GM23338 (cell line): ENCODE measurements around the gene IL6ST. TPM values are rescaled to one million over a fixed set of nuclear protein-coding genes. Genes with fewer than 3 reads are reported as not detected.

Source experiments
- ATAC-seq: fragments of 200-7000 bp; cut with Tn5 transposase; 3 replicates; pipeline ENCODE4 v1.9.1; 2020
- DNase-seq: peaks from one replicate; pipeline ENCODE4 v3.0.0-alpha.2; 2015; ENCODE audit warnings: low spot score
- H2AFZ ChIP-seq: fragments of 200-600 bp; sonication (generic); 2 replicates; pipeline ENCODE4 v1.8.0; 2016; ENCODE audit warnings: antibody characterized with exemption, mild to moderate bottlenecking, moderate library complexity
- H3F3A ChIP-seq: fragments of 200-600 bp; sonication (generic); replicated peaks from 2 replicates; pipeline ENCODE4 v1.8.0; 2017; ENCODE audit warnings: antibody characterized with exemption, mixed run types, low read depth
- H3K27ac ChIP-seq: fragments of 200-600 bp; sonication (generic); 2 replicates; pipeline ENCODE4 v1.6.1; 2016; ENCODE audit warnings: low read depth
- H3K27me3 ChIP-seq: fragments of 200-600 bp; sonication (generic); 2 replicates; pipeline ENCODE4 v1.8.0; 2016; ENCODE audit warnings: mild to moderate bottlenecking, mixed run types, moderate library complexity; ENCODE audit not compliant: insufficient read depth
- H3K36me3 ChIP-seq: fragments of 200-600 bp; sonication (generic); 2 replicates; pipeline ENCODE4 v1.8.0; 2016; ENCODE audit warnings: mild to moderate bottlenecking; ENCODE audit not compliant: insufficient read depth
- H3K4me1 ChIP-seq: fragments of 200-600 bp; sonication (generic); 2 replicates; pipeline ENCODE4 v1.8.0; 2016; ENCODE audit warnings: mild to moderate bottlenecking, moderate library complexity; ENCODE audit not compliant: insufficient read depth
- H3K4me2 ChIP-seq: fragments of 200-600 bp; sonication (generic); 2 replicates; pipeline ENCODE4 v1.7.1; 2017; ENCODE audit warnings: mixed run types
- H3K4me3 ChIP-seq: fragments of 200-600 bp; sonication (generic); 2 replicates; pipeline ENCODE4 v1.6.1; 2016; ENCODE audit warnings: mixed run types
- H3K79me2 ChIP-seq: fragments of 200-600 bp; sonication (generic); replicated peaks from 2 replicates; pipeline ENCODE4 v1.8.0; 2017; ENCODE audit warnings: mild to moderate bottlenecking; ENCODE audit not compliant: insufficient read depth
- H3K9me2 ChIP-seq: fragments of 200-600 bp; sonication (generic); 2 replicates; pipeline ENCODE4 v1.8.0; 2017; ENCODE audit not compliant: insufficient read depth
- H4K20me1 ChIP-seq: fragments of 200-600 bp; sonication (generic); replicated peaks from 2 replicates; pipeline ENCODE4 v1.8.0; 2017; ENCODE audit warnings: mild to moderate bottlenecking; ENCODE audit not compliant: insufficient read depth
- H3K27ac Mint-ChIP-seq: 2 replicates; pipeline ENCODE4 v1.8.0; 2020; ENCODE audit warnings: inconsistent platforms, mild to moderate bottlenecking, moderate library complexity, mixed read lengths
- H3K27me3 Mint-ChIP-seq: 3 replicates; pipeline ENCODE4 v1.8.0; 2022; ENCODE audit warnings: low read depth, mild to moderate bottlenecking, moderate library complexity, mixed read lengths, inconsistent platforms; ENCODE audit not compliant: insufficient read depth, poor library complexity
- H3K36me3 Mint-ChIP-seq: 3 replicates; pipeline ENCODE4 v1.8.0; 2021; ENCODE audit warnings: low read depth, mild to moderate bottlenecking, inconsistent platforms, moderate library complexity, mixed read lengths
- H3K4me1 Mint-ChIP-seq: 3 replicates; pipeline ENCODE4 v1.8.0; 2020; ENCODE audit warnings: mild to moderate bottlenecking, inconsistent platforms, mixed read lengths
- H3K4me3 Mint-ChIP-seq: 3 replicates; pipeline ENCODE4 v1.8.0; 2021; ENCODE audit warnings: moderate library complexity, mild to moderate bottlenecking, inconsistent platforms, mixed read lengths
- H3K9me3 Mint-ChIP-seq: 3 replicates; pipeline ENCODE4 v1.8.0; 2020; ENCODE audit warnings: moderate library complexity, mild to moderate bottlenecking, inconsistent platforms, mixed read lengths
- CREB1 ChIP-seq: fragments of 250-450 bp; sonication (Bioruptor Pico); IDR thresholded peaks from 2 replicates; pipeline ENCODE4 v1.5.0; 2020; ENCODE audit warnings: low read depth, mild to moderate bottlenecking, moderate library complexity
- EZH2 ChIP-seq: fragments of 200-600 bp; sonication (generic); IDR thresholded peaks from one replicate; pipeline ENCODE4 v1.8.0; 2017; ENCODE audit warnings: antibody characterized with exemption, mild to moderate bottlenecking, low read depth; ENCODE audit not compliant: unreplicated experiment
- EZH2phosphoT487 ChIP-seq: fragments of 200-600 bp; sonication (generic); IDR thresholded peaks from one replicate; pipeline ENCODE4 v1.8.1; 2018; ENCODE audit warnings: antibody characterized with exemption; ENCODE audit not compliant: unreplicated experiment
- NANOG ChIP-seq: IDR thresholded peaks from 2 replicates; pipeline ENCODE4 v1.6.1; 2016; ENCODE audit warnings: antibody characterized with exemption, borderline replicate concordance
- POLR2AphosphoS5 ChIP-seq: IDR thresholded peaks from 2 replicates; pipeline ENCODE4 v1.6.1; 2016; ENCODE audit warnings: antibody characterized with exemption, low read depth
- STAT1 ChIP-seq: IDR thresholded peaks from one replicate; pipeline ENCODE4 v1.6.1; 2016; ENCODE audit warnings: antibody characterized with exemption; ENCODE audit not compliant: unreplicated experiment
- ZNF114 ChIP-seq: fragments of 250-450 bp; sonication (Bioruptor Pico); IDR thresholded peaks from 2 replicates; pipeline ENCODE4 v1.5.0; 2020; ENCODE audit warnings: mild to moderate bottlenecking, moderate library complexity
- ZNF331 ChIP-seq: fragments of 250-450 bp; sonication (Bioruptor Pico); IDR thresholded peaks from 2 replicates; pipeline ENCODE4 v1.5.0; 2020; ENCODE audit warnings: low read depth, mild to moderate bottlenecking, moderate library complexity
- polyA plus RNA-seq: library from polyadenylated mRNA; unstranded; fragments of >200 nt; fragmentation: Nextera tagmentation; extraction: Ambion mirVana; gene quantifications from 2 replicates; pipeline ENCODE4 v1.2.1, GENCODE V29; 2016
- total RNA-seq: library from RNA; depleted of rRNA; stranded (reverse); fragments of >200 nt; shearing (Covaris generic); gene quantifications from 2 replicates; pipeline ENCODE4 v1.2.3, GENCODE V29; 2014
- TF ChIP-seq, protein P1 (sequence below): IDR thresholded peaks from one replicate; pipeline ENCODE4 v1.6.1; 2018; ENCODE audit warnings: antibody characterized with exemption; ENCODE audit not compliant: unreplicated experiment
- TF ChIP-seq, protein P2 (sequence below), 2 experiments: fragments of 200-600 bp in 1 of 2; sonication (generic) in 1 of 2; conservative IDR thresholded peaks; 2 replicates each; pipeline versions ENCODE4 v1.5.1 to v1.6.1; 2016 to 2017; ENCODE audit warnings: antibody characterized with exemption in 2 of 2, low read depth in 2 of 2, mild to moderate bottlenecking in 2 of 2, moderate library complexity in 1 of 2
- TF ChIP-seq, protein P3 (sequence below): IDR thresholded peaks from 2 replicates; pipeline ENCODE4 v1.6.1; 2016; ENCODE audit warnings: antibody characterized with exemption

The IL6ST gene
- total and polyA plus RNA-seq, 2 experiments from 2014 or later = 6.7 to 9.8 TPM

DNA sequence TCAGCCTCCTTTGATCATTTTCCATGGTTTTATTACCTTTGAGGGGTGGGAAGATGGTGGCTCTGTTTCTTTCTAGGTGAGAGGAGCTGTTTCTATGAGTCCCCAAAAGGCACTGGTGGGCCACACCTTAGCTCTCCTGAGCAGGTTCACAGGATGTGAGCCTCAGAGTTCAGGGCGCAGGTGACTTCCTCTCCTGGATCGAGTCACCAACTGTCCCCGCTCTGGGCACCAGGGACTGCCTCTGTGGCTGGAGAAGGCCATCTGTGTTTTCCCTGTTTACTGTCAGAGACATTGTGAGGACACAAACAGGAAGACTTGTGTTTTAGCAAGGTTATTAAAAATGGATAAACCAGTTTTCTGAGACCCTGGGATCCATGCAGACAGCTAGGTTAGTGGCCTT is 75.1 kb downstream of the IL6ST start (continued):
- TF ChIP-seq ZNF114 (CRISPR knock-in tag) = no peak
- TF ChIP-seq CREB1 (CRISPR knock-in tag) = no peak
- TF ChIP-seq, protein P1, sequence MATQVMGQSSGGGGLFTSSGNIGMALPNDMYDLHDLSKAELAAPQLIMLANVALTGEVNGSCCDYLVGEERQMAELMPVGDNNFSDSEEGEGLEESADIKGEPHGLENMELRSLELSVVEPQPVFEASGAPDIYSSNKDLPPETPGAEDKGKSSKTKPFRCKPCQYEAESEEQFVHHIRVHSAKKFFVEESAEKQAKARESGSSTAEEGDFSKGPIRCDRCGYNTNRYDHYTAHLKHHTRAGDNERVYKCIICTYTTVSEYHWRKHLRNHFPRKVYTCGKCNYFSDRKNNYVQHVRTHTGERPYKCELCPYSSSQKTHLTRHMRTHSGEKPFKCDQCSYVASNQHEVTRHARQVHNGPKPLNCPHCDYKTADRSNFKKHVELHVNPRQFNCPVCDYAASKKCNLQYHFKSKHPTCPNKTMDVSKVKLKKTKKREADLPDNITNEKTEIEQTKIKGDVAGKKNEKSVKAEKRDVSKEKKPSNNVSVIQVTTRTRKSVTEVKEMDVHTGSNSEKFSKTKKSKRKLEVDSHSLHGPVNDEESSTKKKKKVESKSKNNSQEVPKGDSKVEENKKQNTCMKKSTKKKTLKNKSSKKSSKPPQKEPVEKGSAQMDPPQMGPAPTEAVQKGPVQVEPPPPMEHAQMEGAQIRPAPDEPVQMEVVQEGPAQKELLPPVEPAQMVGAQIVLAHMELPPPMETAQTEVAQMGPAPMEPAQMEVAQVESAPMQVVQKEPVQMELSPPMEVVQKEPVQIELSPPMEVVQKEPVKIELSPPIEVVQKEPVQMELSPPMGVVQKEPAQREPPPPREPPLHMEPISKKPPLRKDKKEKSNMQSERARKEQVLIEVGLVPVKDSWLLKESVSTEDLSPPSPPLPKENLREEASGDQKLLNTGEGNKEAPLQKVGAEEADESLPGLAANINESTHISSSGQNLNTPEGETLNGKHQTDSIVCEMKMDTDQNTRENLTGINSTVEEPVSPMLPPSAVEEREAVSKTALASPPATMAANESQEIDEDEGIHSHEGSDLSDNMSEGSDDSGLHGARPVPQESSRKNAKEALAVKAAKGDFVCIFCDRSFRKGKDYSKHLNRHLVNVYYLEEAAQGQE = no peak
- TF ChIP-seq, protein P2, sequence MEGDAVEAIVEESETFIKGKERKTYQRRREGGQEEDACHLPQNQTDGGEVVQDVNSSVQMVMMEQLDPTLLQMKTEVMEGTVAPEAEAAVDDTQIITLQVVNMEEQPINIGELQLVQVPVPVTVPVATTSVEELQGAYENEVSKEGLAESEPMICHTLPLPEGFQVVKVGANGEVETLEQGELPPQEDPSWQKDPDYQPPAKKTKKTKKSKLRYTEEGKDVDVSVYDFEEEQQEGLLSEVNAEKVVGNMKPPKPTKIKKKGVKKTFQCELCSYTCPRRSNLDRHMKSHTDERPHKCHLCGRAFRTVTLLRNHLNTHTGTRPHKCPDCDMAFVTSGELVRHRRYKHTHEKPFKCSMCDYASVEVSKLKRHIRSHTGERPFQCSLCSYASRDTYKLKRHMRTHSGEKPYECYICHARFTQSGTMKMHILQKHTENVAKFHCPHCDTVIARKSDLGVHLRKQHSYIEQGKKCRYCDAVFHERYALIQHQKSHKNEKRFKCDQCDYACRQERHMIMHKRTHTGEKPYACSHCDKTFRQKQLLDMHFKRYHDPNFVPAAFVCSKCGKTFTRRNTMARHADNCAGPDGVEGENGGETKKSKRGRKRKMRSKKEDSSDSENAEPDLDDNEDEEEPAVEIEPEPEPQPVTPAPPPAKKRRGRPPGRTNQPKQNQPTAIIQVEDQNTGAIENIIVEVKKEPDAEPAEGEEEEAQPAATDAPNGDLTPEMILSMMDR (conservative IDR thresholded peaks at IDR 0.05; ENCODE audit: low read depth in 2 of 2) = no peak
- no peak for TF ChIP-seq NANOG
- TF ChIP-seq ZNF331 = no peak
- TF ChIP-seq, protein P3, sequence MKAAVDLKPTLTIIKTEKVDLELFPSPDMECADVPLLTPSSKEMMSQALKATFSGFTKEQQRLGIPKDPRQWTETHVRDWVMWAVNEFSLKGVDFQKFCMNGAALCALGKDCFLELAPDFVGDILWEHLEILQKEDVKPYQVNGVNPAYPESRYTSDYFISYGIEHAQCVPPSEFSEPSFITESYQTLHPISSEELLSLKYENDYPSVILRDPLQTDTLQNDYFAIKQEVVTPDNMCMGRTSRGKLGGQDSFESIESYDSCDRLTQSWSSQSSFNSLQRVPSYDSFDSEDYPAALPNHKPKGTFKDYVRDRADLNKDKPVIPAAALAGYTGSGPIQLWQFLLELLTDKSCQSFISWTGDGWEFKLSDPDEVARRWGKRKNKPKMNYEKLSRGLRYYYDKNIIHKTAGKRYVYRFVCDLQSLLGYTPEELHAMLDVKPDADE = no peak

DNA sequence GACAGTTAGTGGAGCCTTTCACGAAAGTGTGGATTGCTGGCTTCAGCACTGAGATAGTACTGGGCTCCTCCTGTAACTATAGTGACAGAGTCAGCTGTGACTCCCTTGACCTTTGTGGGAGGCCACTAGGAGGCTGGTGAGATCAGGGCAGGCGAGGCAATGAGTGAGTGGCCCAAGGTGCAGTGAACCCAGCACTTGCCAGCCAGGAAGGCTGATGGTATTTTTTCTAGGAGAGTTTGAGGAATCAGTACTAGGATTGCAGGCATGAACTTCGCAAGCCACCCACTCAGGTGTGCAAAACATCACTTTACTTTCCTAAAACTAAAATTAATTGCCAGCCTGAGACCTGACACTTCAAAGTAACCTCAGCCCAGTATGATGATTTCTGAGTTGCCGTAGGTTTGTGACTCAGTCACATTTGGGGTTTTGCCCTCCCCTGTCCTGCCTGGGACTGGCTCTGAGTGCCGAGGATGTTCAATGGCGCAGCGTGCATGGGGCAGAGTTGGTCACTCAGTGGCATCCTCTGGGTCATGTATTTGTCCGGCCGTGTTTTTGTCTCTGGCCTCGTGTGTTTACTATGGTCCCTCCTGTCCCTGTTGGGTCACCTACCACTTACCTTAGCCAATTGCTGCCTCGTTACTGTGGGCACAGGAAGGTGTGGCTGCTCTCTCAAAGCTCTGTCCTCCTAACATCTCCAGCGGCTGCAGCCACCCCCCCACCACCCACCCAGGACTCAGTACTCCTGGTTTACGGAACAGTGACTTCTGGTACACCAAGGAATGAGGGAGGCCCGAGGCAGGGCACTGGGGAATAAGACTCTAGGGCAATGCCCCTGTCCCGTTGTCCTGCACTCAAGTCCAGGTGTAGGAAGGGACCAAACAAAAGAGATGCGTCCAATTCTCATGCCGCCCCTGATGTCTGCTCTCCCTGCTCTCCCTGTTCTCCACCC is 76.4 kb downstream of the IL6ST start:
- no peaks in the 10 kb centered on the region; the same call in 1 of the 2 replicates for H4K20me1 ChIP-seq
- no peak overlapping the region for H3K4me3 ChIP-seq
- H3K27me3 ChIP-seq = no peaks in the 10 kb centered on the region
- H2AFZ ChIP-seq = no peak overlapping the region
- Mint-ChIP-seq H3K36me3 (no peaks in the 10 kb centered on the region; the same call in 2 of the 3 replicates), H3K4me3 (no peak overlapping the region), H3K4me1 (peaks cover 5% of the 10 kb centered on the region), H3K27me3 (peaks cover 10% of the 10 kb centered on the region), H3K9me3 (no peaks in the 10 kb centered on the region; the same call in 2 of the 3 replicates), H3K27ac (no peak overlapping the region)
- ATAC-seq = peak; percentile 44; the same call in 2 of the 3 replicates
- DNase-seq = no peak
- H3F3A ChIP-seq = no peaks in the 10 kb centered on the region
- no peaks in the 10 kb centered on the region for H3K9me2 ChIP-seq
- H3K4me2 ChIP-seq = no peak overlapping the region
- no peaks in the 10 kb centered on the region for H3K36me3 ChIP-seq
- H3K4me1 ChIP-seq = no peaks in the 10 kb centered on the region
- no peaks in the 10 kb centered on the region for H3K79me2 ChIP-seq
- no peak overlapping the region for H3K27ac ChIP-seq
- TF ChIP-seq NANOG (no peak), CREB1 (CRISPR knock-in tag) (no peak), POLR2AphosphoS5 (no peak), EZH2 (no peak), ZNF114 (CRISPR knock-in tag) (no peak), EZH2phosphoT487 (no peak), STAT1 (no peak)
- TF ChIP-seq, protein P3 = no peak
